ENCODE data around the gene DHRS9. TPM values are rescaled to one million over a fixed set of nuclear protein-coding genes. Genes with fewer than 3 reads are reported as not detected.
"Not testable (repeated sequence)": the region's sequence is repeated elsewhere in the genome, so short reads cannot be mapped to it uniquely, and the experiment has no call there.

DHRS9 gene
- total and polyA plus RNA-seq, 2 experiments from 2014 or later, result not detected

DNA sequence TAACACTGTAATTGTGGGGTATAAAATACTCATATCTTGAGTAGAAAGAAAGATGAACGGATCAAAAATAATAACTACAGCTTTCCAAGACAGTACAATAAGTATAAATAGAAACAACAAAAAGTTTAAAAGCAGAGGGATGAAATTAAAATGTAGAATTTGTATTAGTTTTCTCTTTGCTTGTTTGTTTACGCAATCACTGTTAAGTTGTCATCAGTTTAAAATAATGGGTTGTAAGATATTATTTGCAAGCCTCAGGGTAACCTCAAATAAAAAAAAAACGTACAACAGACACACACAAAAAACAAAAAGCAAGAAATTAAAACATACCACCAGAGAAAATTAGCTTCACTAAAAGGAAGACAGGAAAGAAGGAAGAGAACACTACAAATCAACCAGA lies 20.2 kb upstream of the DHRS9 start:
- ATAC-seq, result no peak
- no peak overlapping the region for H3K4me3 ChIP-seq

DNA sequence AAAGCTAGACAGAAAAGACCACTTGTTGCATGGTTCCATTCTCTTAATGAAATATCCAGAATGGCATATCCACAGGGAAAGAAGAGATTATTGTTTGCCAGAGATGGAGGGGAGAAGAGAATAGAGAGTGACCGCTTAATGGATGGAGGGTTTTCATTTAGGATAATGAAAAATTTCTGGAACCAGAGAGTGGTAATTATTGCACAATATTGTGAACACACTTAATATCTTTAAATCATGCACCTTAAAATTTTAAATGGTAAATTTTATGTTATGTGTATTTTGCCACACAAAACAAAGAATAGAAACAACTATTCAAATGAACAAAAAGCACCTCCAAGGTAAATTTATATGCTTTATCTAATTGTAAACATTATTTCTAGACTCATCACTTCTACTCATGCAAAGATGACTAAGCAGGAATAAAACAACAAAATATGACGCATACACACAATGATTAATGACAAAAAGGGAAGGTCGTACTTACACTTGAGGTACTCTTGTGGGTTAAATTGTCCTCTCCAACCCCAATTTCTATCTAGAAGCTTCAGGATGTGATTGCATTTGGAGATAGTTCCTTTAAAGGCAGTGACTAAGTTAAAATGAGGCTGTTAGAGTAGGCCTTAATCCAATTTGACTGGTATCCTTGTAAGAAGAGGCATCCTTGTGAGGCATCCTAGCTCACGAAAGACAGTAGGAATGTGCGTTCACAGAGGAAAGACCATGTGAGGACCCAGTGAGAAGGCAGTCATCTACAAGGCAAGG lies 18.7 kb upstream of the DHRS9 start:
- Mint-ChIP-seq H3K27me3 (ENCODE audit: insufficient read depth, low read depth, poor library complexity) (no peaks in the 10 kb centered on the region), H3K4me1 (no peaks in the 10 kb centered on the region), H3K4me3 (no peak overlapping the region), H3K27ac (no peak overlapping the region), H3K9me3 (peaks cover 16% of the 10 kb centered on the region), H3K36me3 (ENCODE audit: low read depth) (peaks cover 3% of the 10 kb centered on the region; the same call in 1 of the 3 replicates)
- Histone ChIP-seq H3K9me2 (ENCODE audit: insufficient read depth) (peaks cover 5% of the 10 kb centered on the region; the same call in 1 of the 2 replicates), H3K4me2 (no peak overlapping the region), H3K79me2 (replicated peaks; ENCODE audit: insufficient read depth) (no peaks in the 10 kb centered on the region), H3K27ac (ENCODE audit: low read depth) (no peak overlapping the region), H4K20me1 (replicated peaks; ENCODE audit: insufficient read depth) (no peaks in the 10 kb centered on the region), H3K27me3 (ENCODE audit: insufficient read depth) (no peaks in the 10 kb centered on the region), H3K4me3 (no peak overlapping the region), H2AFZ (peak overlapping the region; percentile 1; the same call in 1 of the 2 replicates), H3K36me3 (ENCODE audit: insufficient read depth) (no peaks in the 10 kb centered on the region), H3F3A (replicated peaks; ENCODE audit: low read depth) (no peaks in the 10 kb centered on the region), H3K4me1 (ENCODE audit: insufficient read depth) (no peaks in the 10 kb centered on the region)
- DNase-seq (ENCODE audit: low spot score) (no peak), ATAC-seq (no peak)
- TF ChIP-seq, protein P1, sequence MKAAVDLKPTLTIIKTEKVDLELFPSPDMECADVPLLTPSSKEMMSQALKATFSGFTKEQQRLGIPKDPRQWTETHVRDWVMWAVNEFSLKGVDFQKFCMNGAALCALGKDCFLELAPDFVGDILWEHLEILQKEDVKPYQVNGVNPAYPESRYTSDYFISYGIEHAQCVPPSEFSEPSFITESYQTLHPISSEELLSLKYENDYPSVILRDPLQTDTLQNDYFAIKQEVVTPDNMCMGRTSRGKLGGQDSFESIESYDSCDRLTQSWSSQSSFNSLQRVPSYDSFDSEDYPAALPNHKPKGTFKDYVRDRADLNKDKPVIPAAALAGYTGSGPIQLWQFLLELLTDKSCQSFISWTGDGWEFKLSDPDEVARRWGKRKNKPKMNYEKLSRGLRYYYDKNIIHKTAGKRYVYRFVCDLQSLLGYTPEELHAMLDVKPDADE (IDR thresholded peaks at IDR 0.05), result no peak
- no peak for TF ChIP-seq POLR2AphosphoS5 (IDR thresholded peaks at IDR 0.05; ENCODE audit: low read depth)
- TF ChIP-seq, protein P2, sequence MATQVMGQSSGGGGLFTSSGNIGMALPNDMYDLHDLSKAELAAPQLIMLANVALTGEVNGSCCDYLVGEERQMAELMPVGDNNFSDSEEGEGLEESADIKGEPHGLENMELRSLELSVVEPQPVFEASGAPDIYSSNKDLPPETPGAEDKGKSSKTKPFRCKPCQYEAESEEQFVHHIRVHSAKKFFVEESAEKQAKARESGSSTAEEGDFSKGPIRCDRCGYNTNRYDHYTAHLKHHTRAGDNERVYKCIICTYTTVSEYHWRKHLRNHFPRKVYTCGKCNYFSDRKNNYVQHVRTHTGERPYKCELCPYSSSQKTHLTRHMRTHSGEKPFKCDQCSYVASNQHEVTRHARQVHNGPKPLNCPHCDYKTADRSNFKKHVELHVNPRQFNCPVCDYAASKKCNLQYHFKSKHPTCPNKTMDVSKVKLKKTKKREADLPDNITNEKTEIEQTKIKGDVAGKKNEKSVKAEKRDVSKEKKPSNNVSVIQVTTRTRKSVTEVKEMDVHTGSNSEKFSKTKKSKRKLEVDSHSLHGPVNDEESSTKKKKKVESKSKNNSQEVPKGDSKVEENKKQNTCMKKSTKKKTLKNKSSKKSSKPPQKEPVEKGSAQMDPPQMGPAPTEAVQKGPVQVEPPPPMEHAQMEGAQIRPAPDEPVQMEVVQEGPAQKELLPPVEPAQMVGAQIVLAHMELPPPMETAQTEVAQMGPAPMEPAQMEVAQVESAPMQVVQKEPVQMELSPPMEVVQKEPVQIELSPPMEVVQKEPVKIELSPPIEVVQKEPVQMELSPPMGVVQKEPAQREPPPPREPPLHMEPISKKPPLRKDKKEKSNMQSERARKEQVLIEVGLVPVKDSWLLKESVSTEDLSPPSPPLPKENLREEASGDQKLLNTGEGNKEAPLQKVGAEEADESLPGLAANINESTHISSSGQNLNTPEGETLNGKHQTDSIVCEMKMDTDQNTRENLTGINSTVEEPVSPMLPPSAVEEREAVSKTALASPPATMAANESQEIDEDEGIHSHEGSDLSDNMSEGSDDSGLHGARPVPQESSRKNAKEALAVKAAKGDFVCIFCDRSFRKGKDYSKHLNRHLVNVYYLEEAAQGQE (IDR thresholded peaks at IDR 0.05; ENCODE audit: unreplicated experiment), result no peak

More for the DNA sequence above, 20.2 kb upstream of the DHRS9 start:
- H3K27me3 Mint-ChIP-seq (ENCODE audit: insufficient read depth, low read depth, poor library complexity), result no peaks in the 10 kb centered on the region
- no peak for DNase-seq (ENCODE audit: low spot score)
- Histone ChIP-seq H3K9me2 (ENCODE audit: insufficient read depth) (peaks cover 2% of the 10 kb centered on the region; the same call in 1 of the 2 replicates), H3K27ac (ENCODE audit: low read depth) (no peak overlapping the region), H3K4me1 (ENCODE audit: insufficient read depth) (no peaks in the 10 kb centered on the region), H3K4me2 (no peak overlapping the region), H4K20me1 (replicated peaks; ENCODE audit: insufficient read depth) (no peaks in the 10 kb centered on the region), H3K36me3 (ENCODE audit: insufficient read depth) (no peaks in the 10 kb centered on the region), H2AFZ (no peak overlapping the region), H3K79me2 (replicated peaks; ENCODE audit: insufficient read depth) (no peaks in the 10 kb centered on the region), H3F3A (replicated peaks; ENCODE audit: low read depth) (no peaks in the 10 kb centered on the region), H3K27me3 (ENCODE audit: insufficient read depth) (no peaks in the 10 kb centered on the region)
- TF ChIP-seq POLR2AphosphoS5 (IDR thresholded peaks at IDR 0.05; ENCODE audit: low read depth), result no peak
- TF ChIP-seq NANOG (IDR thresholded peaks at IDR 0.05; ENCODE audit: borderline replicate concordance), result no peak
- TF ChIP-seq, protein P2 (IDR thresholded peaks at IDR 0.05; ENCODE audit: unreplicated experiment), result no peak
- H3K27ac Mint-ChIP-seq, result no peak overlapping the region
- no peaks in the 10 kb centered on the region for H3K4me1 Mint-ChIP-seq
- H3K9me3 Mint-ChIP-seq, result peaks cover 11% of the 10 kb centered on the region
- H3K4me3 Mint-ChIP-seq, result no peak overlapping the region
- H3K36me3 Mint-ChIP-seq (ENCODE audit: low read depth), result peaks cover 4% of the 10 kb centered on the region; the same call in 2 of the 3 replicates

DNA sequence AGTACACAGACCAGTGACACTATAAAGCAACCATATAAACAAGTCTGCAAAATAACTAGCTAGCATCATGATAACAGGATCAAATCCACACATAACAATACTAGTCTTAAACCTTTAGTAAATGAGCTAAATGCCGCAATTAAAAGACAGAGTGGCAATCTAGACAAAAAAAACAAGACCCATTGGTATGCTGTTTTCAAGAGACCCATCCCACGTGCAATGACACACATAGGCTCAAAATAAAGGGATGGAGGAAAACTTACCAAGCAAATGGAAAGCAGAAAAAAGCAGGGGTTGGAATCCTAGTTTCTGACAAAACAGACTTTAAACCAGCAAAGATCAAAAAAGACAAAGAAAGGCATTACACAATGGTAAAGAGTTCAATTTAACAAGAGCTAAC lies 14.8 kb upstream of the DHRS9 start:
- not testable (repeated sequence) for H3K36me3 ChIP-seq (ENCODE audit: insufficient read depth); H3K36me3 Mint-ChIP-seq (ENCODE audit: low read depth); H3K27me3 Mint-ChIP-seq (ENCODE audit: insufficient read depth, low read depth, poor library complexity); H3F3A ChIP-seq (replicated peaks; ENCODE audit: low read depth); H4K20me1 ChIP-seq (replicated peaks; ENCODE audit: insufficient read depth); H2AFZ ChIP-seq; DNase-seq (ENCODE audit: low spot score); H3K4me1 ChIP-seq (ENCODE audit: insufficient read depth); H3K4me1 Mint-ChIP-seq; H3K4me3 ChIP-seq; H3K27me3 ChIP-seq (ENCODE audit: insufficient read depth); H3K9me2 ChIP-seq (ENCODE audit: insufficient read depth); H3K27ac ChIP-seq (ENCODE audit: low read depth); H3K27ac Mint-ChIP-seq; H3K4me2 ChIP-seq; H3K4me3 Mint-ChIP-seq; ATAC-seq; H3K79me2 ChIP-seq (replicated peaks; ENCODE audit: insufficient read depth)
- peaks cover 28% of the 10 kb centered on the region for H3K9me3 Mint-ChIP-seq

DNA sequence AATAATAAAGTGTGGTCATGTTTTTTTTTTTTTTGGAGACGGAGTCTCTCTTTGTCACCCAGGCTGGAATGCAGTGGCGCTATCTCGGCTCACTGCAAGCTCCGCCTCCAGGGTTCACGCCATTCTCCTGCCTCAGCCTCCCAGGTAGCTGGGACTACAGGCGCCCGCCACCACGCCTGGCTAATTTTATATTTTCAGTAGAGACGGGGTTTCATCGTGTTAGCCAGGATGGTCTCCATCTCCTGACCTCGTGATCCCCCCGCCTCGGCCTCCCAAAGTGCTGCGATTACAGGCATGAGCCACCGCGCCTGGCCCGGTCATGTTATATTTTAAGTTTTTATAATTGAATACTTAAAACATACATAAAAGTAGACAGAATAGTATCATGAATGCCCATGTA lies 5.2 kb upstream of the DHRS9 start:
- not testable (repeated sequence) for H3K27ac Mint-ChIP-seq; H3K4me1 Mint-ChIP-seq; H2AFZ ChIP-seq; H3F3A ChIP-seq (replicated peaks; ENCODE audit: low read depth); H3K36me3 Mint-ChIP-seq (ENCODE audit: low read depth); H3K9me2 ChIP-seq (ENCODE audit: insufficient read depth); H4K20me1 ChIP-seq (replicated peaks; ENCODE audit: insufficient read depth); H3K4me3 ChIP-seq; H3K36me3 ChIP-seq (ENCODE audit: insufficient read depth); H3K9me3 Mint-ChIP-seq; H3K27me3 Mint-ChIP-seq (ENCODE audit: insufficient read depth, low read depth, poor library complexity); DNase-seq (ENCODE audit: low spot score); H3K4me2 ChIP-seq; H3K79me2 ChIP-seq (replicated peaks; ENCODE audit: insufficient read depth); H3K4me1 ChIP-seq (ENCODE audit: insufficient read depth); H3K27ac ChIP-seq (ENCODE audit: low read depth); ATAC-seq; H3K4me3 Mint-ChIP-seq; H3K27me3 ChIP-seq (ENCODE audit: insufficient read depth)
